Glutamatergic neuron (in vitro differentiated cells): ENCODE measurements around the gene XCL2. TPM values are rescaled to one million over a fixed set of nuclear protein-coding genes. Genes with fewer than 3 reads are reported as not detected.

Source experiments
- DNase-seq: peaks from one replicate; pipeline ENCODE4 v3.0.0; 2022
- H3K27ac Mint-ChIP-seq: one replicate; pipeline ENCODE4 v1.8.0; 2020; ENCODE audit warnings: mild to moderate bottlenecking, mixed read lengths, inconsistent platforms; ENCODE audit not compliant: unreplicated experiment
- H3K27me3 Mint-ChIP-seq: one replicate; pipeline ENCODE4 v1.8.0; 2020; ENCODE audit warnings: mild to moderate bottlenecking, moderate library complexity, mixed read lengths, inconsistent platforms; ENCODE audit not compliant: unreplicated experiment
- H3K36me3 Mint-ChIP-seq: one replicate; pipeline ENCODE4 v1.8.0; 2020; ENCODE audit warnings: mild to moderate bottlenecking, mixed read lengths, inconsistent platforms; ENCODE audit not compliant: unreplicated experiment
- H3K4me1 Mint-ChIP-seq: one replicate; pipeline ENCODE4 v1.8.0; 2020; ENCODE audit warnings: mild to moderate bottlenecking, low read depth, mixed read lengths, inconsistent platforms; ENCODE audit not compliant: unreplicated experiment
- H3K4me3 Mint-ChIP-seq: one replicate; pipeline ENCODE4 v1.8.0; 2020; ENCODE audit warnings: mild to moderate bottlenecking, mixed read lengths, inconsistent platforms; ENCODE audit not compliant: unreplicated experiment
- H3K9me3 Mint-ChIP-seq: one replicate; pipeline ENCODE4 v1.8.0; 2020; ENCODE audit warnings: mild to moderate bottlenecking, moderate library complexity, mixed read lengths, inconsistent platforms; ENCODE audit not compliant: unreplicated experiment
- CTCF ChIP-seq: fragments of 200-600 bp; sonication (generic); IDR thresholded peaks from one replicate; pipeline ENCODE4 v1.5.0; 2021; ENCODE audit not compliant: partially characterized antibody, unreplicated experiment
- total RNA-seq: library from RNA; stranded (reverse); fragmentation: NEBNext Ultra II Directional; extraction: Animal tissue kit (Norgen Biotek cat#: 25700); gene quantifications from one replicate; pipeline ENCODE4 v1.2.1, GENCODE V29; 2021; ENCODE audit not compliant: unreplicated experiment

Gene XCL2
- total RNA-seq, 1 donor from 2014 or later: not detected

- Mint-ChIP-seq H3K27me3 (peaks cover 2% of the 10 kb centered on the region), H3K27ac (no peak overlapping the region), H3K36me3 (no peaks in the 10 kb centered on the region), H3K9me3 (no peaks in the 10 kb centered on the region), H3K4me1 (no peaks in the 10 kb centered on the region), H3K4me3 (no peak overlapping the region)
- TF ChIP-seq CTCF: no peak
- no peak for DNase-seq
Observed at GRCh38 chr1:168555508-168556046, 11.8 kb upstream of the XCL2 start.

- Mint-ChIP-seq H3K9me3 (no peaks in the 10 kb centered on the region), H3K4me1 (no peaks in the 10 kb centered on the region), H3K4me3 (no peak overlapping the region), H3K27me3 (peaks cover 2% of the 10 kb centered on the region), H3K36me3 (no peaks in the 10 kb centered on the region), H3K27ac (no peak overlapping the region)
- DNase-seq: no peak
- no peak for TF ChIP-seq CTCF
Observed at GRCh38 chr1:168554603-168555483, 11.0 kb upstream of the XCL2 start.

- no peaks in the 10 kb centered on the region for H3K9me3 Mint-ChIP-seq
- no peak overlapping the region for H3K4me3 Mint-ChIP-seq
- H3K36me3 Mint-ChIP-seq: no peaks in the 10 kb centered on the region
- DNase-seq: no peak
- peaks cover 2% of the 10 kb centered on the region for H3K27me3 Mint-ChIP-seq
- H3K27ac Mint-ChIP-seq: no peak overlapping the region
- H3K4me1 Mint-ChIP-seq: no peaks in the 10 kb centered on the region
- no peak for TF ChIP-seq CTCF
Observed at GRCh38 chr1:168553680-168554553, 10.1 kb upstream of the XCL2 start.

GRCh38 chr1:168552961-168553360, 9.2 kb upstream of the XCL2 start:
- no peaks in the 10 kb centered on the region for H3K9me3 Mint-ChIP-seq
- no peak for TF ChIP-seq CTCF
- H3K36me3 Mint-ChIP-seq: no peaks in the 10 kb centered on the region
- H3K4me1 Mint-ChIP-seq: no peaks in the 10 kb centered on the region
- peaks cover 2% of the 10 kb centered on the region for H3K27me3 Mint-ChIP-seq
- DNase-seq: no peak
- H3K27ac Mint-ChIP-seq: no peak overlapping the region
- H3K4me3 Mint-ChIP-seq: no peak overlapping the region
